Stimulated activated CD8-positive, alpha-beta memory T cell treated with anti-CD3 and anti-CD28 coated beads, Interleukin-7, amount 100 ng/mL, for 48 hours (primary cell): ENCODE measurements around the gene ZNF552.

ENCODE experiments used
- DNase-seq, 2 donors: peaks; one replicate each; pipeline ENCODE4 v3.0.0-alpha.2; 2020; ENCODE audit warnings: low read depth in 1 of 2; ENCODE audit errors: extremely low read depth in 1 of 2

ZNF552 gene

DNA sequence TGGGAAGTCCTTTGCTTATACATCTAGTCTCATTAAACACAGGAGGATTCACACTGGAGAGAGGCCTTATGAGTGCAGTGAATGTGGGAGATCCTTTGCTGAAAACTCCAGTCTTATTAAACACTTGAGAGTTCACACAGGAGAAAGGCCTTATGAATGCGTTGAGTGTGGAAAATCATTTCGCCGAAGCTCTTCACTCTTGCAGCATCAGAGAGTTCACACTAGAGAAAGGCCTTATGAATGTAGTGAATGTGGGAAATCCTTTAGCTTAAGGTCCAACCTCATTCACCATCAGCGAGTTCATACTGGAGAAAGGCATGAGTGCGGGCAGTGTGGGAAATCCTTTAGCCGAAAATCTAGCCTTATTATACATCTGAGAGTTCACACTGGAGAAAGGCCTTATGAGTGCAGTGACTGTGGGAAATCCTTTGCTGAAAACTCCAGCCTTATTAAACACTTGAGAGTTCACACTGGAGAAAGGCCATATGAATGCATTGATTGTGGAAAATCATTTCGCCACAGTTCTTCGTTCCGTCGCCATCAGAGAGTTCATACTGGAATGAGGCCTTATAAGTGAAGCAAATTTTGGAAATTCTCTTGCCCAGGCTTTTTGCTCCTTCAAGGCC, 35.4 kb downstream of the ZNF552 start:
- no peak for DNase-seq

DNA sequence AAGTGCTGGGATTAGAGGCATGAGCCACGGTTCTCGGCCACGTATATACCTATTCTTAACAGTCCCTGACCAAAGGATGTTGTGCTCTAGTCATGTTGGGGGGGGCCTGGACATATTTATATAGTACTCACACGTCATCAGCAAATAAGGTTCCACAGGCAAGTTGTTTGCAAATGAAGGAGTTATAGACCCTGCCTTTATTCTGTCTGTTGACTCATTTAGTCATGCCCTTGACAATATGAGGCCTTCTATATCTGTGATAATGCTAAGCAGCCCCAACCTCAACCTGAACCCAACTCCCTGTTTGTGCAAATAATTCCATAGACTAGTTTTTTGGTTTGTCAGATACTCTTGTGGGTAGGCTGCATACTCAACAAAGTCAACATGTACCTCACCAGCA, 36.4 kb downstream of the ZNF552 start:
- no peak for DNase-seq

DNA sequence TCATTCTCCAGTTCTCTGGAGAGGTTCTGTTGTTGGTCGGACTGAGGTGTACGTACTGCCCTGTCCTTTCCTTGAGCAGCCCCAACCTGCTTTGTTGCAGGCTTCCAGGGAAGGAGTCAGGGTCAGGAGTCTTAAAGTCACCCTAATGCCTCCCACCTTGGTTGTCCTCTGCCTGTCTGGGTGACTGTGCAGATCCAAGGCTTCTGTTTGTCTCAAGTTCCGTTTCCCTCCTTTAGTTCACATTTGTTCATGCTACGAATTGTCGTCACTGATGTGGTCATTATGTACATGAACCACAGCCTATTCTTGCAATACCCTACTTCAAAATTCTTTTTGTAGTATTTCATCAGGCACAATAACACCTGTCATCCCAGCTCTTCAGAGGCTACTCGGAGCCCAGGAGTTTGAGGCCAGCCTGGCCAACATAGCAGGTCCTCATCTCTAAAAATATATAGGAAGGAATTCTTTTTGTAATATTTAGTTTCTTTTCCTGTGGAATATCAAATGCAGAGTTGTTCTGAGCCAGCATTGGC, 37.9 kb downstream of the ZNF552 start:
- DNase-seq = no peak

DNA sequence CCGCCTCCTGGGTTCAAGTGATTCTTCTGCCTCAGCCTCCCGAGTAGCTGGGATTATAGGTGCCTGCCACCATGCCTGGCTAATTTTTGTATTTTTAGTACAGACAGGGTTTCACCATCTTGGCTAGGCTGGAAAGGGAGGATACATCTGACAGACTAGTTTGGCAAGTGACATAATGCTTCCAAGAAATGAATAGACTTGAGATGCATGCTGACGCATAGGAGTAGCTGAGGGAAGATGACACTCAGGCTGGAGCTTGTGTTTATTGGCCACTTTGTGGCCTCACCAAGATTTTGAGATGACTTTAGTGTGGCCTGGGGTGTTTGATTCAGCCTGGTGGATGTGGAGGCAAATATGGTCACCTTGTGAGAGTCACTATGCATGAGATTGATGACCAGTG, 41.2 kb downstream of the ZNF552 start:
- no peak for DNase-seq

DNA sequence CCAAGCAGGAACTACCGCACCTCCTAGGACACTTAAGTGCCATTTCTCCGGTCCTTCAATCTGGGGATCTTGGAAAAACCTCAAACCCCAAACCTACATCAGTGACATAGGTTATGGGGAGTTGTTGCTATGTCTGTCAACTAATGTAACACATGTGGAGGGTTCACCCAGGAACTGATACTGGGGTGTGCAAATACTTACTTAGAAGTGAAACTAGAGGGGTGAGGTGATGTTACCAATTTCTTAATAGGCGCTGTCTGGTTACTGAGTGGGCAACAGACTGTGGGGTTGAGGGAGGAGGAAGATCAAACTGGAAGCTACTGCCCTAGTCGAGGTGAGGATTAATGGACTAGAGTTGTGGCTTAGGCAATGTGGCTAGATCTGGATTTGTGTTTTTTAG, 43.3 kb downstream of the ZNF552 start:
- no peak for DNase-seq

DNA sequence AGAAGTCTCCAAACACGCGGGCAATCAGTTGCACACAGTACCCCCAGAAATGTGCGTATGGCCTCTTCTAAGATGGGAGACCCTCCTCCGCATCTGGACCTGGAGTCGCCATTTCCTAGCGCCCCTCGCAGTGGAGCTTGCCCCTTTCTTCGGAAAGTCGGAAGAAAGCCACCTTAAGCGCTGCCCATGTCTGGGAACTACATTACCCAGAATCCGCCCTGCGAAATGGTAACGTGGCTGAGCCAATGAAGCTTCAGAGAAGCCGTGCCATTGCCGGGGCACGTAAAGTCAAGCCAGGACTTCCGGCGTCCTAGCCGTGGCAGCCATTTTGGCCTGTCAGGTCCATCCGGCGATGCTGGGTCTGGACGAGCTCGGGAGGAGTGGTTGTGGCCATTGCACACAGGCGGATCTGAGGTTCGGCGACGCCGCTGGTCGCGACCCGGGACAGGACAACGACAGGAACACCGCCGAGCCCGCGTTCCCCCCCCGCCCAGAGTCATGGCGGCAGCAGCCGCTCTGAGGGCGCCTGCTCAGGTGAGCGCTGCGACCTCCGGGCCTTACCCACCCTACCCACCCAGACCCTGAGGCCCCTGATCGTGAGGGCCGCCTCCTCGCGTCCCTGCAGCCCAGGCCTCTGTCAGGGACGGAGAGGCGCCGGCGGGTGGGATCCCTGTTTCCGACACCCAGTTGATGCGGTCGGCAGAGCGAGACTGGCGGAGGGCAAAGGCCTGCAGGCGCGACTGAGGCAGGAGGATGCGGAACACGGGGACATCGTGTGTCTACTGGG, 45.2 kb downstream of the ZNF552 start, which contains the start of gene ZNF586:
ZNF586 (plus strand) TSS at position 332 of the 787 bp plus-strand sequence; CDS start at position 499, 167 bp downstream.
- DNase-seq = peak; percentile 73 to 86

DNA sequence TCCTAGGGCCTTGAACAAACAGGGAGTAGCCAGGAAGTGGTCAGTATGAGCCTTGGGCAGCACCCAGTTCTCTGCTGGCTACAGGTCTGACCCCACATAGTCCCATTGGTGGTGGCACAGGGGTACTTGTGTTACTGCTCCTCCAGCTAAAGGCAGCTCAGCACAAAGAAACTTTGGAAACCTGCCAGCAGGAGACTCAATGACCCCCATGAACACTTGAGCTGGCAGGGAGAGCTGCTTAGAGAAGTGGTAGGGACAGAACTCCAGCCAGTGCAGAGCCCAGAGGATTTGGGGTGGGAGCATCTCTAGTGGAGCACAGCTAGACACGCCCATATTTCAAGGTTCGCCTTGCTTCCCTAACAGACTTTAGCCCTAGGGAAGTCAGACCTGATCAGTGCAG, 55.6 kb downstream of the ZNF552 start:
- no peak for DNase-seq

DNA sequence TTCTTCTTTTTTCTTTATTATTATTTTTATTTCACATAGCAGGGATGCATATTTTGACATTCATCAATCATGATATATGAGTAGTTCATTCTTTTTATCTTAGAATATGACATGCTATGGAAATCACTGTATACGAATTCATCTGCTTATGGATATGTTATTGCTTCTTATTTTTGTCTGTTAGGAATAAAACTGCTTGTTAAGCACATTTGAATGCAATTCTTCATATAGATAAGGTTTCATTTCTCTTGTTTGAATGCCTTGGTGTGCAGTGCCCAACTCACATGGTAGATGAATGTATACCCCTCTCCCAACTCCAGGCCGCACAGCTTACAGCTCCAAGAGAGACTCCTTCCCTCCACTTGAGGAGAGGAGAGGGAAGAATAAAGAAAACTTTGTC, 56.8 kb downstream of the ZNF552 start:
- no peak for DNase-seq
